K562 treated with DMSO at 1 percent for 4 hours (cell line): ENCODE measurements around the gene BPIFB4. TPM values are rescaled to one million over a fixed set of nuclear protein-coding genes. Genes with fewer than 3 reads are reported as not detected.

Experiments
- total RNA-seq: library from RNA; unstranded; fragments of 300-600 nt; gene quantifications from 2 replicates; pipeline ENCODE4 v1.2.3, GENCODE V29; 2022; ENCODE audit not compliant: insufficient read depth

BPIFB4 gene
- not detected in 2 replicates for total RNA-seq

GRCh38 chr20:33079259-33079658 lies at the start of gene BPIFB4:
Gene BPIFB4, plus strand, starts transcription at chr20:33079643. Its CDS starts 1,884 bp downstream, at chr20:33081527.

GRCh38 chr20:33031531-33031930 lies 47.9 kb upstream of the BPIFB4 start, which contains the start of gene BPIFB6:
Gene BPIFB6, plus strand, starts transcription at chr20:33031648. Its CDS starts 0 bp downstream, at chr20:33031648.

GRCh38 chr20:33053291-33054106 lies 25.9 kb upstream of the BPIFB4 start, which contains the start of gene BPIFB3:
Gene BPIFB3, plus strand, starts transcription at chr20:33053903. Its CDS starts 1,533 bp downstream, at chr20:33055436.

Other genes with a start within 250 kb of the BPIFB4 start
- not detected in 2 replicates for gene EFCAB8, start 220.7 kb upstream of the BPIFB4 start, total RNA-seq
- not detected in 2 replicates for gene SUN5, start 75.2 kb upstream of the BPIFB4 start, total RNA-seq
- not detected in 2 replicates for gene BPIFB2, start 71.9 kb upstream of the BPIFB4 start, total RNA-seq
- gene BPIFB6, start 48.0 kb upstream of the BPIFB4 start, total RNA-seq, result not detected in 2 replicates
- gene BPIFB3, start 25.7 kb upstream of the BPIFB4 start, total RNA-seq, result not detected in 2 replicates
- not detected in 2 replicates for gene BPIFA2, start 88.5 kb downstream of the BPIFB4 start, total RNA-seq
- not detected in 2 replicates for gene BPIFA3, start 137.7 kb downstream of the BPIFB4 start, total RNA-seq
- gene BPIFA1, start 156.4 kb downstream of the BPIFB4 start, total RNA-seq, result not detected in 2 replicates
- not detected in 2 replicates for gene BPIFB1, start 203.6 kb downstream of the BPIFB4 start, total RNA-seq